HEK293T (cell line): Measurements from ENCODE around the gene CEP57.
A peak's percentile ranks its signal among the peaks of the same experiment; 100 is the strongest.

Source experiments
- CTCF ChIA-PET: fragments of 350-600 bp; formaldehyde crosslinking; extraction: SDS; loops from one replicate; lab custom pipeline; 2021; ENCODE audit warnings: antibody characterized with exemption, inconsistent platforms; lab: Yijun Ruan, JAX
- POLR2A ChIA-PET: fragments of 350-600 bp; formaldehyde crosslinking; extraction: SDS; loops from one replicate; lab custom pipeline; 2020; ENCODE audit warnings: antibody characterized with exemption, inconsistent platforms; lab: Yijun Ruan, JAX
- DNase-seq: peaks from one replicate; pipeline ENCODE4 v3.0.0; 2012; ENCODE audit warnings: mixed read lengths; ENCODE audit errors: extremely low spot score
- ARNT ChIP-seq: fragments of 450-650 bp; IDR thresholded peaks from 2 replicates; pipeline ENCODE4 v1.6.1; 2017; ENCODE audit warnings: mild to moderate bottlenecking
- BHLHE40 ChIP-seq: fragments of 450-650 bp; IDR thresholded peaks from 2 replicates; pipeline ENCODE4 v1.6.1; 2016; ENCODE audit warnings: mild to moderate bottlenecking, moderate library complexity, borderline replicate concordance
- CTBP1 ChIP-seq: fragments of 450-650 bp; IDR thresholded peaks from 2 replicates; pipeline ENCODE4 v1.6.1; 2016; ENCODE audit warnings: borderline replicate concordance
- ELF4 ChIP-seq: fragments of 450-650 bp; IDR thresholded peaks from 2 replicates; pipeline ENCODE4 v1.6.1; 2017; ENCODE audit warnings: antibody characterized with exemption
- FOXA1 ChIP-seq: fragments of 450-650 bp; IDR thresholded peaks from 2 replicates; pipeline ENCODE4 v1.6.1; 2016; ENCODE audit warnings: mild to moderate bottlenecking
- FOXK2 ChIP-seq: fragments of 450-650 bp; IDR thresholded peaks from 2 replicates; pipeline ENCODE4 v1.6.1; 2016; ENCODE audit warnings: mild to moderate bottlenecking
- FOXM1 ChIP-seq: fragments of 450-650 bp; IDR thresholded peaks from 2 replicates; pipeline ENCODE4 v1.6.1; 2017; ENCODE audit warnings: mild to moderate bottlenecking, borderline replicate concordance
- HDGF ChIP-seq: fragments of 450-650 bp; IDR thresholded peaks from 2 replicates; pipeline ENCODE4 v1.6.1; 2017; ENCODE audit warnings: antibody characterized with exemption, borderline replicate concordance
- L3MBTL2 ChIP-seq: fragments of 450-650 bp; conservative IDR thresholded peaks from 2 replicates; pipeline ENCODE4 v1.6.1; 2016; ENCODE audit warnings: mild to moderate bottlenecking
- LEF1 ChIP-seq: fragments of 450-650 bp; IDR thresholded peaks from 2 replicates; pipeline ENCODE4 v1.6.1; 2017; ENCODE audit warnings: mild to moderate bottlenecking, borderline replicate concordance
- NFRKB ChIP-seq: fragments of 450-650 bp; IDR thresholded peaks from 2 replicates; pipeline ENCODE4 v1.6.1; 2016; ENCODE audit warnings: mild to moderate bottlenecking, moderate library complexity
- PKNOX1 ChIP-seq: fragments of 450-650 bp; IDR thresholded peaks from 2 replicates; pipeline ENCODE4 v1.6.1; 2016
- SP1 ChIP-seq: fragments of 450-650 bp; IDR thresholded peaks from 2 replicates; pipeline ENCODE4 v1.6.1; 2017
- SUZ12 ChIP-seq: fragments of 450-650 bp; IDR thresholded peaks from 2 replicates; pipeline ENCODE4 v1.6.1; 2016; ENCODE audit warnings: mild to moderate bottlenecking
- TARDBP ChIP-seq: fragments of 450-650 bp; IDR thresholded peaks from 2 replicates; pipeline ENCODE4 v1.6.1; 2016
- ZNF384 ChIP-seq: fragments of 450-650 bp; IDR thresholded peaks from 2 replicates; pipeline ENCODE4 v1.6.1; 2016

The CEP57 gene

DNA sequence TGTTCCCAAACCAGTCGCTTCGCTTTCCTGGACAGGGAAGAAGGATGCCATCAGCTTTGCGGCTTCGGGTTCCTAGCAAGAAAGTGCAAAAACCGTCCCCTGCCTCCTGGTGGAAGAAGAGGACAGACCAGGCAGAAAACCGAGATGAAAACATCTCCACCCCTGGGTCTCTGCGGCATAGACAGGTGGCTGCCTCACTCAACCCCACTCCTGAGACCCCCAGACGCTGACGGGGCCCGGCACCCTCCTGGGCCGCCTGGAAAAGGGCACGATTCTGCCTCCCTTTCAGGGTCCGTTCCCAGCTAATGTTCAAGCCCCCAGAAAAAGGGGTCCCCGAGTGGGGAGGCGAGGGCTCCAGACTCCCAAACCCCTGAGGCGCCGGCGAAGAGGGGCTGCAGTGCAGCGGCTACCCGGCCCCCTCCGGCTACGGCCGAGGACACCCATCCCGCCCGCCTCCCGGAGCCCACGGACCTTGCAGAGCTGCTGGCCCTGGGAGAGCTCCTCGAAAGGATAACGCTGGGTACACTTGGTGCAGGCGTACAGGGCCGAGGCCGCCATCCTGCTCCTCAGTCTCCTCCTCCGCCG is 1.3 kb upstream of the CEP57 start:
- ChIA-PET POLR2A (interaction anchor here (0.6 to 2.8 kb wide), 21 partner anchors 9 to 722 kb away, joined by 3 to 22 read pairs (median 4); partner anchors contain the start of genes CCDC82, JRKL, MTMR2 and SRSF8), CTCF (no interaction called here)
- DNase-seq = peak; percentile 40
- no peak for TF ChIP-seq SUZ12
- no peak for TF ChIP-seq FOXK2
- no peak for TF ChIP-seq FOXA1
- no peak for TF ChIP-seq CTBP1
- TF ChIP-seq ARNT = no peak
- no peak for TF ChIP-seq HDGF
- TF ChIP-seq L3MBTL2 = no peak
- no peak for TF ChIP-seq BHLHE40
- TF ChIP-seq PKNOX1 = no peak
- no peak for TF ChIP-seq NFRKB

DNA sequence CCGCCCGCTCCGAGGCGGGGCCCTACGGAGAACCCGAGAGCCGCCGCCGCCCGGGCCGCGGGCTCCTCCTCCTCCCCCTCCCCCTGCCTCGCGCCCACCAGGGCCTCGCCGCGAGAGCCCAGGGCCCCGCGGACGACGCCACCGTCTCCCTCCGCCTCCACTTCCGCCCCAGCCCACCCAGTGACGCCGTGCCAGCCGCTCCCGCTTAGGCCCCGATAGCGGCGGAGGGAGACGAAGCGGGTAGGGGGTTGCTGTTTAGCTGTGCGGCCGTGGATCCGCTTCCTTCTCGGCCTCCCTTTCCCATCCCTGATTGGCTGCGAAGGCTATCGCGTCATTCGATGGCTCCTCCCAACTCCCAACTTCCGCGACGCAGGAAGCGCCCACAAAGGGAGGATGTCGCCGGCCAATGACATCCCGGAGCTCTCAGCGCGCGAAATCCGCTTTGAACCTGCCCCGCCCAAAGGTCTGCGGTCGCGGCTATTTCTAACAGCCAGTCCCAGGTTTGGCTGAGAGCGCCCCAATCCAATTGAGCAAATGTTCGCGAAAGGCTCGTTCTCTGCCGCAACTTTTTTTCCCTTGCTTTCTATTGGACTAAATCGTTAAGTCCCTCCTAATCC is 684 bp upstream of the CEP57 start, which contains the start of gene FAM76B:
Gene FAM76B (minus strand): TSS at position 277 of the 617 bp plus-strand sequence. CDS start 304 bp downstream, outside the sequence.
- peak; percentile 88 for DNase-seq
- POLR2A ChIA-PET = interaction anchor here (0.6 to 2.8 kb wide), 24 partner anchors 8 to 722 kb away, joined by 3 to 22 read pairs (median 4); partner anchors contain the start of genes CCDC82, JRKL, MAML2 and MTMR2
- CTCF ChIA-PET = no interaction called here
- TF ChIP-seq CTBP1 (0 out of 2 replicates have a peak, but pooled peaks have one; percentile 35), FOXA1 (no peak), HDGF (0 out of 2 replicates have a peak, but pooled peaks have one; percentile 28), L3MBTL2 (peak; percentile 59), ARNT (no peak), ELF4 (peak; percentile 82)

DNA sequence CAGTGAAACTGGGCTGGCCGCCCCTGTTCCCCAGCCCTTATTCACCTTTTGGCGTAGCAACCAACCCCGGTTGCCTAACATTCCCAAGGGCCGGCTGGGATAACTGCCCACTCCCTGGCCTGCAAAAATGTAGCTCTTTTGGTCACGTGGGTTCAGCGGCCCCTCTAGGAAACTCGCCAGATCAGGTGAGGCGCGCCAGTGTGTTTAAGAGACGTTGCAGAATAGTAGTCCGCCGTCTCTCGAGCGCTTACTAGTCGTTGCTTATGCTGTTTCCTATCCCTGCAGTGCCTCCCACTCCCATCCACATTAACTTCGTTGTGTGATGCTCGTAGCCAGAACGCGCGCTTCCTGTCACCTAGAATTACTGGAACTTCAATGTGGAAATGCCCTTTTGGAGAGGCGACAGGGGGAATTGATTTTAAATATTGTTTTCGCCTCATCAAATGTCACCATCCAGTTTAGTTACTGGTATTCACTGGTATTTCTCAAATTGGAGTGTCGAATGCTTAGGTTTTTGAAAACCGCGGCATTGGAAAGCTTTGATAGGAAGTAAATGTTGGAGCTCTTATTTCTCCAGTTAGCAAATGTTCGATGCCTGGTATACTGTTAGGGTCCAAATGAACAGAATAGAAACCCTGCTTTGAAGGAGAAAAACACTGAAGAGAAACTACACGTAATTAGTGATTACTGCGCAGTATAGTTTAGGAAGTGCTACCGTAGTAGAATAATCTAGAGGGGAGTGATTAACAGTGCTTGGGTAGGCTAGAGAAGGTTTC is 823 bp downstream of the CEP57 start:
- ChIA-PET CTCF (interaction anchor here (0.7 to 0.8 kb wide), 2 partner anchors 45 to 639 kb away, joined by 3 read pairs; no protein-coding TSS in a partner anchor), POLR2A (interaction anchor here (0.7 to 2.8 kb wide), 14 partner anchors 9 to 724 kb away, joined by 3 to 22 read pairs (median 5); partner anchors contain the start of genes CCDC82, JRKL and SRSF8)
- DNase-seq = peak; percentile 60
- TF ChIP-seq ELF4 = no peak
- TF ChIP-seq TARDBP = no peak
- no peak for TF ChIP-seq SP1
- TF ChIP-seq ARNT = no peak
- TF ChIP-seq BHLHE40 = no peak
- TF ChIP-seq SUZ12 = no peak
- TF ChIP-seq L3MBTL2 = peak; percentile 47; the same call in 1 of the 2 replicates

GRCh38 chr11:95791709-95792033 is 1.4 kb downstream of the CEP57 start:
- TF ChIP-seq FOXM1 (no peak), NFRKB (no peak), ARNT (no peak), CTBP1 (no peak), L3MBTL2 (no peak), SUZ12 (no peak), HDGF (no peak), FOXA1 (no peak), SP1 (no peak), ELF4 (no peak), PKNOX1 (no peak), TARDBP (no peak), ZNF384 (no peak), BHLHE40 (no peak), LEF1 (no peak), FOXK2 (no peak)
- ChIA-PET POLR2A (interaction anchor here (1.0 to 2.5 kb wide), 2 partner anchors 8 to 547 kb away, joined by 3 to 11 read pairs; no protein-coding TSS in a partner anchor), CTCF (interaction anchor here (0.8 kb wide), 1 partner anchor 45 kb away, joined by 3 read pairs; no protein-coding TSS in a partner anchor)
- DNase-seq = no peak

GRCh38 chr11:95792200-95792599 is 1.9 kb downstream of the CEP57 start:
- ChIA-PET CTCF (no interaction called here), POLR2A (no interaction called here)
- TF ChIP-seq FOXK2 (no peak), ELF4 (no peak), HDGF (no peak), CTBP1 (no peak), SUZ12 (no peak), ZNF384 (no peak), SP1 (no peak), ARNT (no peak), L3MBTL2 (no peak), LEF1 (no peak)
- DNase-seq = no peak

GRCh38 chr11:95792700-95793099 is 2.4 kb downstream of the CEP57 start:
- ChIA-PET CTCF (no interaction called here), POLR2A (no interaction called here)
- TF ChIP-seq ARNT = no peak
- no peak for TF ChIP-seq SUZ12
- DNase-seq = no peak
